Smooth muscle cell (in vitro differentiated cells): ENCODE data around the gene F10. TPM values are rescaled to one million over a fixed set of nuclear protein-coding genes. Genes with fewer than 3 reads are reported as not detected.

ENCODE experiments used
- DNase-seq: peaks from one replicate; lab custom pipeline; 2025; ENCODE audit not compliant: unreplicated experiment; lab: John Stamatoyannopoulos, UW
- H2AFZ ChIP-seq: fragments of 200-600 bp; sonication (generic); 2 replicates; pipeline ENCODE4 v1.6.0; 2016; ENCODE audit warnings: antibody characterized with exemption, low read depth, mild to moderate bottlenecking
- H3F3A ChIP-seq: fragments of 200-600 bp; sonication (generic); 2 replicates; pipeline ENCODE4 v1.6.0; 2017; ENCODE audit warnings: antibody characterized with exemption, low read depth
- H3K27ac ChIP-seq: fragments of 200-600 bp; sonication (generic); 2 replicates; pipeline ENCODE4 v1.5.1; 2016; ENCODE audit warnings: low read depth, mild to moderate bottlenecking
- H3K27me3 ChIP-seq: fragments of 200-600 bp; sonication (generic); 2 replicates; pipeline ENCODE4 v1.6.1; 2016; ENCODE audit warnings: low read depth, mild to moderate bottlenecking
- H3K36me3 ChIP-seq: fragments of 200-600 bp; sonication (generic); 2 replicates; pipeline ENCODE4 v1.5.1; 2016; ENCODE audit warnings: low read depth
- H3K4me1 ChIP-seq: fragments of 200-600 bp; sonication (generic); 2 replicates; pipeline ENCODE4 v1.5.1; 2016; ENCODE audit warnings: low read depth
- H3K4me2 ChIP-seq: fragments of 200-600 bp; sonication (generic); 2 replicates; pipeline ENCODE4 v1.6.0; 2016; ENCODE audit warnings: mild to moderate bottlenecking
- H3K4me3 ChIP-seq: fragments of 200-600 bp; sonication (generic); 2 replicates; pipeline ENCODE4 v1.5.1; 2016; ENCODE audit warnings: mild to moderate bottlenecking
- H3K79me2 ChIP-seq: fragments of 200-600 bp; sonication (generic); 2 replicates; pipeline ENCODE4 v1.6.0; 2016; ENCODE audit warnings: low read depth, mild to moderate bottlenecking
- H3K9ac ChIP-seq: fragments of 200-600 bp; sonication (generic); 2 replicates; pipeline ENCODE4 v1.6.0; 2016; ENCODE audit warnings: low read depth
- H3K9me3 ChIP-seq: fragments of 200-600 bp; sonication (generic); replicated peaks from 2 replicates; pipeline ENCODE4 v1.5.1; 2016; ENCODE audit warnings: low read depth
- H4K20me1 ChIP-seq: fragments of 200-600 bp; sonication (generic); 2 replicates; pipeline ENCODE4 v1.6.0; 2016; ENCODE audit warnings: low read depth
- CTCF ChIP-seq: fragments of 200-600 bp; sonication (generic); IDR thresholded peaks from 2 replicates; pipeline ENCODE4 v1.5.1; 2017; ENCODE audit warnings: borderline replicate concordance, mild to moderate bottlenecking, antibody characterized with exemption; ENCODE audit not compliant: insufficient read depth, poor library complexity, severe bottlenecking
- WGBS: methylation state at CpG from one replicate; pipeline ENCODE4 v1.1.7; 2016; ENCODE audit warnings: low lambda C conversion rate; 5-methylcytosine and 5-hydroxymethylcytosine counted together
- polyA plus RNA-seq: library from polyadenylated mRNA; unstranded; fragments of >200 nt; fragmentation: Nextera tagmentation; extraction: Ambion mirVana; gene quantifications from 2 replicates; pipeline ENCODE4 v1.2.1, GENCODE V29; 2016
- total RNA-seq: library from RNA; depleted of rRNA; stranded (reverse); fragments of >200 nt; gene quantifications from 2 replicates; pipeline ENCODE4 v1.2.3, GENCODE V29; 2014

Gene F10
- total and polyA plus RNA-seq, 2 experiments from 2014 or later, result 17.1 to 43.7 TPM

- no peak for TF ChIP-seq CTCF
- Histone ChIP-seq H3K4me1 (peaks cover 8% of the 10 kb centered on the region), H3K4me3 (no peak overlapping the region), H3K27ac (no peak overlapping the region), H3K9me3 (no peaks in the 10 kb centered on the region), H3K79me2 (no peaks in the 10 kb centered on the region), H3F3A (peaks cover 5% of the 10 kb centered on the region), H3K27me3 (no peaks in the 10 kb centered on the region), H4K20me1 (no peaks in the 10 kb centered on the region), H3K36me3 (no peaks in the 10 kb centered on the region), H3K4me2 (no peak overlapping the region), H2AFZ (no peak overlapping the region), H3K9ac (no peak overlapping the region)
- no peak for DNase-seq
- 93% methylated on average over 31 of the region's 31 CpGs for WGBS
These were observed 28.2 kb downstream of the F10 start for GRCh38 chr13:113150550-113151365.

- peak overlapping the region; percentile 49 for H3K4me3 ChIP-seq
- 71% methylated on average over 27 of the region's 28 CpGs for WGBS
These were observed 29.4 kb downstream of the F10 start for GRCh38 chr13:113151745-113152690.

GRCh38 chr13:113152691-113152983 is 30.0 kb downstream of the F10 start:
- H3K4me3 ChIP-seq, result peak overlapping the region; percentile 49
- peak overlapping the region; percentile 88 for H2AFZ ChIP-seq
- no peaks in the 10 kb centered on the region for H3K27me3 ChIP-seq
- H3K27ac ChIP-seq, result peak overlapping the region; percentile 74
- H3K4me1 ChIP-seq, result peaks cover 8% of the 10 kb centered on the region
- H3F3A ChIP-seq, result peaks cover 5% of the 10 kb centered on the region
- H3K36me3 ChIP-seq, result no peaks in the 10 kb centered on the region
- no peaks in the 10 kb centered on the region for H4K20me1 ChIP-seq
- no peak for TF ChIP-seq CTCF
- H3K4me2 ChIP-seq, result peak overlapping the region; percentile 89
- DNase-seq, result no peak
- whole genome bisulfite sequencing, result 36% methylated on average over 2 of the region's 2 CpGs
- no peaks in the 10 kb centered on the region for H3K9me3 ChIP-seq
- H3K9ac ChIP-seq, result peak overlapping the region; percentile 61
- H3K79me2 ChIP-seq, result no peaks in the 10 kb centered on the region

More at GRCh38 chr13:113151745-113152690, 29.4 kb downstream of the F10 start:
- no peaks in the 10 kb centered on the region for H3K9me3 ChIP-seq
- no peaks in the 10 kb centered on the region for H3K36me3 ChIP-seq
- no peaks in the 10 kb centered on the region for H3K27me3 ChIP-seq
- peak overlapping the region; percentile 61 for H3K9ac ChIP-seq
- no peak for DNase-seq
- no peaks in the 10 kb centered on the region for H3K79me2 ChIP-seq
- peaks cover 8% of the 10 kb centered on the region for H3K4me1 ChIP-seq
- no peaks in the 10 kb centered on the region for H4K20me1 ChIP-seq
- peak overlapping the region; percentile 89 for H3K4me2 ChIP-seq
- TF ChIP-seq CTCF, result no peak
- H3F3A ChIP-seq, result peaks cover 5% of the 10 kb centered on the region
- peak overlapping the region; percentile 88 for H2AFZ ChIP-seq
- peak overlapping the region; percentile 74 for H3K27ac ChIP-seq
